H9 (cell line): ENCODE data around the gene NKX1-1. TPM values are rescaled to one million over a fixed set of nuclear protein-coding genes. Genes with fewer than 3 reads are reported as not detected.

Experiments used
- DNase-seq: peaks from one replicate; pipeline ENCODE4 v3.0.0-alpha.2; 2017
- H2AFZ ChIP-seq: one replicate; pipeline ENCODE4 v1.6.1; 2013; ENCODE audit warnings: mild to moderate bottlenecking, low read length, control low read depth, moderate library complexity
- H2AK5ac ChIP-seq: 2 replicates; pipeline ENCODE4 v1.6.1; 2013; ENCODE audit warnings: low read length, control low read depth, mixed read lengths; ENCODE audit not compliant: insufficient read length
- H2BK120ac ChIP-seq: one replicate; pipeline ENCODE4 v1.6.1; 2013; ENCODE audit warnings: low read depth, mild to moderate bottlenecking, low read length, control low read depth, inconsistent platforms; ENCODE audit not compliant: poor library complexity, severe bottlenecking
- H2BK12ac ChIP-seq: 2 replicates; pipeline ENCODE4 v1.6.1; 2013; ENCODE audit warnings: low read length, control low read depth, mixed read lengths, low read depth; ENCODE audit not compliant: insufficient read length
- H2BK15ac ChIP-seq: 2 replicates; pipeline ENCODE4 v1.6.1; 2013; ENCODE audit warnings: low read depth, low read length, control low read depth
- H2BK20ac ChIP-seq: one replicate; pipeline ENCODE4 v1.6.1; 2013; ENCODE audit warnings: low read depth, mild to moderate bottlenecking, low read length, control low read depth, inconsistent platforms; ENCODE audit not compliant: poor library complexity, severe bottlenecking
- H2BK5ac ChIP-seq: 2 replicates; pipeline ENCODE4 v1.6.1; 2013; ENCODE audit warnings: low read length, control low read depth, mixed read lengths; ENCODE audit not compliant: insufficient read length
- H3K14ac ChIP-seq: 2 replicates; pipeline ENCODE4 v1.6.1; 2013; ENCODE audit warnings: low read length, control low read depth; ENCODE audit not compliant: insufficient read depth
- H3K18ac ChIP-seq: 2 replicates; pipeline ENCODE4 v1.6.1; 2013; ENCODE audit warnings: low read depth, mild to moderate bottlenecking, mixed read lengths, low read length, control low read depth; ENCODE audit not compliant: insufficient read length
- H3K23ac ChIP-seq: 2 replicates; pipeline ENCODE4 v1.6.1; 2013; ENCODE audit warnings: low read length, control low read depth, mixed read lengths, low read depth; ENCODE audit not compliant: insufficient read length
- H3K23me2 ChIP-seq: 2 replicates; pipeline ENCODE4 v1.6.1; 2013; ENCODE audit warnings: low read depth, mild to moderate bottlenecking, mixed read lengths, low read length, control low read depth; ENCODE audit not compliant: insufficient read length, poor library complexity, severe bottlenecking
- H3K27ac ChIP-seq: 2 replicates; pipeline ENCODE4 v1.5.1; 2013; ENCODE audit warnings: low read length, control low read depth, mixed read lengths, low read depth; ENCODE audit not compliant: insufficient read length
- H3K27me3 ChIP-seq: 2 replicates; pipeline ENCODE4 v1.6.1; 2013; ENCODE audit warnings: low read length, control low read depth, inconsistent platforms; ENCODE audit not compliant: insufficient read depth
- H3K4ac ChIP-seq: 2 replicates; pipeline ENCODE4 v1.6.1; 2013; ENCODE audit warnings: low read depth, mild to moderate bottlenecking, control low read depth, inconsistent platforms, low read length, moderate library complexity
- H3K4me1 ChIP-seq: 2 replicates; pipeline ENCODE4 v1.6.1; 2013; ENCODE audit warnings: low read length, control low read depth, inconsistent platforms; ENCODE audit not compliant: insufficient read depth
- H3K4me2 ChIP-seq: 2 replicates; pipeline ENCODE4 v1.6.1; 2013; ENCODE audit warnings: low read length, control low read depth, mixed read lengths; ENCODE audit not compliant: insufficient read length, insufficient read depth
- H3K56ac ChIP-seq: 2 replicates; pipeline ENCODE4 v1.6.1; 2013; ENCODE audit warnings: low read depth, mild to moderate bottlenecking, mixed read lengths, low read length, control low read depth; ENCODE audit not compliant: insufficient read length
- H3K79me1 ChIP-seq: 2 replicates; pipeline ENCODE4 v1.6.1; 2013; ENCODE audit warnings: low read depth, mild to moderate bottlenecking, moderate library complexity, low read length, control low read depth, inconsistent platforms; ENCODE audit not compliant: insufficient read depth, poor library complexity, severe bottlenecking
- H3K79me2 ChIP-seq: 2 replicates; pipeline ENCODE4 v1.6.1; 2013; ENCODE audit warnings: low read length, control low read depth, inconsistent platforms; ENCODE audit not compliant: insufficient read depth
- H3K9ac ChIP-seq: 2 replicates; pipeline ENCODE4 v1.6.1; 2013; ENCODE audit warnings: low read length, control low read depth, mixed read lengths; ENCODE audit not compliant: insufficient read length; ENCODE audit errors: extremely low read depth
- H3K9me3 ChIP-seq: one replicate; pipeline ENCODE4 v1.6.1; 2013; ENCODE audit warnings: low read depth, low read length, inconsistent platforms; ENCODE audit not compliant: control insufficient read depth
- H3T11ph ChIP-seq: one replicate; pipeline ENCODE4 v1.6.1; 2013; ENCODE audit warnings: mild to moderate bottlenecking, low read length, control low read depth, inconsistent platforms
- H4K20me1 ChIP-seq: one replicate; pipeline ENCODE4 v1.6.1; 2013; ENCODE audit not compliant: control insufficient read depth, insufficient read length, insufficient read depth
- H4K5ac ChIP-seq: 2 replicates; pipeline ENCODE4 v1.6.1; 2013; ENCODE audit warnings: low read depth, mild to moderate bottlenecking, mixed read lengths, low read length, control low read depth; ENCODE audit not compliant: insufficient read length
- H4K8ac ChIP-seq: replicated peaks from 2 replicates; pipeline ENCODE4 v1.6.1; 2013; ENCODE audit warnings: low read length, control low read depth, mixed read lengths, low read depth; ENCODE audit not compliant: insufficient read length
- H4K91ac ChIP-seq: 2 replicates; pipeline ENCODE4 v1.6.1; 2013; ENCODE audit warnings: low read depth, mild to moderate bottlenecking, moderate library complexity, mixed read lengths, low read length, control low read depth; ENCODE audit not compliant: insufficient read length
- H3K27ac Mint-ChIP-seq, 3 experiments: 2 replicates in 2 of 3; 3 replicates in 1 of 3; pipeline ENCODE4 v1.8.0; 2020 to 2021; ENCODE audit warnings: mixed read lengths in 3 of 3, mild to moderate bottlenecking in 1 of 3, moderate library complexity in 1 of 3
- H3K27me3 Mint-ChIP-seq: 2 replicates; pipeline ENCODE4 v1.8.0; 2021; ENCODE audit warnings: low read depth, mild to moderate bottlenecking, moderate library complexity, mixed read lengths
- H3K36me3 Mint-ChIP-seq, 3 experiments: 2 replicates in 2 of 3; 3 replicates in 1 of 3; pipeline ENCODE4 v1.8.0; 2020 to 2021; ENCODE audit warnings: low read depth in 3 of 3, mixed read lengths in 3 of 3; ENCODE audit not compliant: insufficient read depth in 1 of 3
- H3K4me1 Mint-ChIP-seq, 2 experiments: 2 replicates each; pipeline ENCODE4 v1.8.0; 2020; ENCODE audit warnings: mixed read lengths in 2 of 2
- H3K4me3 Mint-ChIP-seq, 2 experiments: 2 replicates in 1 of 2; 3 replicates in 1 of 2; pipeline ENCODE4 v1.8.0; 2020 to 2021; ENCODE audit warnings: mild to moderate bottlenecking in 2 of 2, mixed read lengths in 2 of 2, moderate library complexity in 1 of 2
- H3K9me3 Mint-ChIP-seq, 2 experiments: 2 replicates in 1 of 2; 3 replicates in 1 of 2; pipeline ENCODE4 v1.8.0; 2020; ENCODE audit warnings: mild to moderate bottlenecking in 2 of 2, mixed read lengths in 2 of 2, moderate library complexity in 1 of 2
- CTCF ChIP-seq: fragments of 200-600 bp; sonication (generic); conservative IDR thresholded peaks from 3 replicates; pipeline ENCODE4 v1.8.0; 2021; ENCODE audit warnings: antibody characterized with exemption, mild to moderate bottlenecking
- WGBS: extraction: QIAGEN DNeasy Blood & Tissue Kit; methylation state at CpG from one replicate; pipeline ENCODE4 v1.1.7; 2013; ENCODE audit warnings: missing lambda C conversion rate, low lambda C conversion rate, mixed read lengths; ENCODE audit not compliant: insufficient read length; ENCODE audit errors: extremely low coverage; 5-methylcytosine and 5-hydroxymethylcytosine counted together
- total RNA-seq: library from RNA; stranded (reverse); gene quantifications from 2 replicates; pipeline ENCODE4 v1.2.1, GENCODE V29; 2021

Gene NKX1-1
- total RNA-seq, 1 experiment from 2014 or later: not detected

GRCh38 chr4:1353186-1354055, 52.8 kb downstream of the NKX1-1 start:
- Histone ChIP-seq H2AFZ (no peak overlapping the region), H4K5ac (no peak overlapping the region), H3K9ac (no peak overlapping the region), H4K8ac (no peak overlapping the region), H2BK15ac (no peak overlapping the region), H3K4ac (no peak overlapping the region), H3K79me2 (no peaks in the 10 kb centered on the region), H3K9me3 (no peaks in the 10 kb centered on the region), H2BK20ac (no peak overlapping the region), H3K56ac (no peak overlapping the region), H3K18ac (no peak overlapping the region), H3K23me2 (no peaks in the 10 kb centered on the region), H4K91ac (no peak overlapping the region), H2BK5ac (no peak overlapping the region), H4K20me1 (no peaks in the 10 kb centered on the region), H3K27ac (no peak overlapping the region), H3K4me2 (no peak overlapping the region), H3K27me3 (no peaks in the 10 kb centered on the region), H3K23ac (no peak overlapping the region), H2AK5ac (no peak overlapping the region), H3T11ph (no peak overlapping the region), H3K14ac (no peak overlapping the region), H3K79me1 (no peaks in the 10 kb centered on the region), H3K4me1 (no peaks in the 10 kb centered on the region; the same call in 1 of the 2 replicates), H2BK120ac (no peak overlapping the region), H2BK12ac (no peak overlapping the region)
- Mint-ChIP-seq H3K4me1 (peaks cover 10% of the 10 kb centered on the region in 2 experiments), H3K27me3 (no peaks in the 10 kb centered on the region), H3K4me3 (no peak overlapping the region), H3K27ac (no peak overlapping the region), H3K36me3 (peaks cover 11 to 37% (median 28%) of the 10 kb centered on the region in 3 experiments), H3K9me3 (no peaks in the 10 kb centered on the region; a peak in 1 of 5 replicates)
- no CpG with 5 or more reads among the region's 30 CpGs for WGBS
- no peak for TF ChIP-seq CTCF
- DNase-seq: no peak

Other genes starting within 250 kb of the NKX1-1 start
- gene SPON2, start 233.9 kb downstream of the NKX1-1 start, total RNA-seq: 1.7 and 2.3 TPM in 2 replicates
- 128 and 136 TPM in 2 replicates for gene CTBP1, start 157.3 kb downstream of the NKX1-1 start, total RNA-seq
- 85.6 and 89.5 TPM in 2 replicates for gene MAEA, start 116.6 kb downstream of the NKX1-1 start, total RNA-seq
- gene UVSSA, start 59.2 kb downstream of the NKX1-1 start, total RNA-seq: 15.9 and 18.3 TPM in 2 replicates